ENCODE measurements around the gene TMEM253. TPM values are rescaled to one million over a fixed set of nuclear protein-coding genes. Genes with fewer than 3 reads are reported as not detected.

TMEM253 gene
- total RNA-seq, 1 donor: not detected

DNA sequence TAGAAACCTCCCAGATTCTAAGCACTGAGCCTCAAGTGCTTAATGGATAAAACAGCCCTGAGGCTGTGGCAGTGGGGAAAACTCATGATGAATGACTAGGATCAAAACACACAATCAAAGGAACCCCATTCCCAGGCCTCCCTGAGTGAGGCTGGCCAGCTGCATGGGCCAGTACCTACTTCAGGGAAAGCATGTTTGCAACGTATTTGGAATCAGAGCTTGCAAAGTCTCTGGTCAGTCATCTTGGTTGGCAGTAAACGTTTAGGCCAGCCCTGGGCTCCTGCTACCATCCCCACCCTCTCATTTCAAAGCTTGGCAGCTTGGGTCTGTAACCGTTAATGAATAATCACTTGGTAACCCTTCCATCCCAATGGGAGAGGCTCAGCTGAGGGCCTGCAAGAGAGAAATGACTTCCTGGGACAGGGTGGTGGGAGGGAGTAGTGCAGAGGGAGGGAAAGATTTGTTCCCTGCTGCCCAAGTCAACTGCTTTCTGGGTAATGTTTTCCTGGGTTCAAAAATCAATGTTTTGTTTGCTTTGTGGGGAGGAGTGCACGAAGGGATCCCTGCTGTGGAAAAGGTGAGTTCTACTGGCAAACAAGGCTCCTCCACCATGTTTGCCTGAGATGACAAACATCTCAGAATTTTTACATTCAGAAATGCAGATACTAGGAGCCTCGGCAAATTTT, 45.3 kb upstream of the TMEM253 start:
- DNase-seq (ENCODE audit: insufficient read length, low spot score, missing footprints): no peak
- Histone ChIP-seq H3K27ac (ENCODE audit: low read depth, low read length) (no peak overlapping the region), H3K4me1 (ENCODE audit: insufficient read depth, low read length) (peaks cover 22% of the 10 kb centered on the region), H3K9me3 (ENCODE audit: low read depth, low read length) (no peaks in the 10 kb centered on the region), H3K79me2 (ENCODE audit: insufficient read depth, low read length) (no peaks in the 10 kb centered on the region), H3K36me3 (ENCODE audit: insufficient read depth, low read length) (no peaks in the 10 kb centered on the region), H2AFZ (ENCODE audit: low read length) (peak overlapping the region; percentile 10), H3K27me3 (ENCODE audit: insufficient read depth, low read length) (no peaks in the 10 kb centered on the region), H3K4me2 (ENCODE audit: insufficient read depth, low read length) (no peak overlapping the region), H3K4me3 (ENCODE audit: insufficient read depth, low read length) (no peak overlapping the region), H4K20me1 (ENCODE audit: insufficient read depth, low read length) (no peaks in the 10 kb centered on the region)
- TF ChIP-seq CTCF (IDR thresholded peaks at IDR 0.05; ENCODE audit: extremely low read depth, low read depth, low read length): no peak

- H3K9me3 ChIP-seq (ENCODE audit: low read depth, low read length): no peaks in the 10 kb centered on the region
- H3K4me2 ChIP-seq (ENCODE audit: insufficient read depth, low read length): no peak overlapping the region
- peak; percentile 55 for DNase-seq (ENCODE audit: insufficient read length, low spot score, missing footprints)
- no peak overlapping the region for H3K4me3 ChIP-seq (ENCODE audit: insufficient read depth, low read length)
- no peak overlapping the region for H2AFZ ChIP-seq (ENCODE audit: low read length)
- no peaks in the 10 kb centered on the region for H3K79me2 ChIP-seq (ENCODE audit: insufficient read depth, low read length)
- no peaks in the 10 kb centered on the region for H4K20me1 ChIP-seq (ENCODE audit: insufficient read depth, low read length)
- TF ChIP-seq CTCF (IDR thresholded peaks at IDR 0.05; ENCODE audit: extremely low read depth, low read depth, low read length): no peak
- no peaks in the 10 kb centered on the region for H3K27me3 ChIP-seq (ENCODE audit: insufficient read depth, low read length)
- H3K36me3 ChIP-seq (ENCODE audit: insufficient read depth, low read length): no peaks in the 10 kb centered on the region
- H3K4me1 ChIP-seq (ENCODE audit: insufficient read depth, low read length): peaks cover 24% of the 10 kb centered on the region
- H3K27ac ChIP-seq (ENCODE audit: low read depth, low read length): no peak overlapping the region
Observed at GRCh38 chr14:21056520-21057163, 44.2 kb upstream of the TMEM253 start.

DNA sequence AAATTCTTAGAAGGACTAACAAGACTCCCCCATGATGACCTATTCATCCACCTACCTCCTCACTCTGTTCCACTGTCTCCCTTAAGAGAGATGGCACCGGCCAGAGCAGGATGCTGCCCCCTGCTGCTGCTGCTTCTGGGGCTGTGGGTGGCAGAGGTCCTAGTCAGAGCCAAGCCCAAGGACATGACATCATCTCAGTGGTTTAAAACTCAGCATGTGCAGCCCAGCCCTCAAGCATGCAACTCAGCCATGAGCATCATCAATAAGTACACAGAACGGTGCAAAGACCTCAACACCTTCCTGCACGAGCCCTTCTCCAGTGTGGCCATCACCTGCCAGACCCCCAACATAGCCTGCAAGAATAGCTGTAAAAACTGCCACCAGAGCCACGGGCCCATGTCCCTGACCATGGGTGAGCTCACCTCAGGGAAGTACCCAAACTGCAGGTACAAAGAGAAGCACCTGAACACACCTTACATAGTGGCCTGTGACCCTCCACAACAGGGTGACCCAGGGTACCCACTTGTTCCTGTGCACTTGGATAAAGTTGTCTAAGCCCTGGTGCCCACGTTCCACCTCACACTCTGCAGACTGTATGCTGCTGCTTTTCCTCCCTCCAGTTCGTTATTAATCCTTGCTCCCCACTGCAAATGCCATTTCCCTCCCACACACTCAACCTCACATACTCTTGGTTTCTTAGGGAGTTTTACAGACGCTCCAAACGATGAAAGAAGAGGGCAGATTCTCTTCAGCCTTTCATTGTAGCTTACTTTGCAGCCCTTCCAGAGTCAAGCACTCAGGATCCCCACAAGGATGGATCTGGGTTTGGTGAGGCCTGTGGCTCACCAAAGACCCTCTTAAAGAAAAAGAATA, 42.8 kb upstream of the TMEM253 start, which contains the start of gene RNASE8:
TSS of gene RNASE8 (plus strand) at position 20 of the 873 bp plus-strand sequence. CDS start at position 91, 71 bp downstream.
- Histone ChIP-seq H3K27me3 (ENCODE audit: insufficient read depth, low read length) (no peaks in the 10 kb centered on the region), H2AFZ (ENCODE audit: low read length) (no peak within 1 kb of the TSS), H3K4me3 (ENCODE audit: insufficient read depth, low read length) (no peak within 1 kb of the TSS), H3K4me1 (ENCODE audit: insufficient read depth, low read length) (peaks cover 26% of the 10 kb centered on the region), H3K4me2 (ENCODE audit: insufficient read depth, low read length) (no peak within 1 kb of the TSS), H3K27ac (ENCODE audit: low read depth, low read length) (no peak within 1 kb of the TSS), H3K36me3 (ENCODE audit: insufficient read depth, low read length) (no peaks in the 10 kb centered on the region), H4K20me1 (ENCODE audit: insufficient read depth, low read length) (no peaks in the 10 kb centered on the region), H3K9me3 (ENCODE audit: low read depth, low read length) (no peaks in the 10 kb centered on the region), H3K79me2 (ENCODE audit: insufficient read depth, low read length) (no peaks in the 10 kb centered on the region)
- peak; percentile 24 for TF ChIP-seq CTCF (IDR thresholded peaks at IDR 0.05; ENCODE audit: extremely low read depth, low read depth, low read length)
- DNase-seq (ENCODE audit: insufficient read length, low spot score, missing footprints): peak; percentile 64
